Endothelial cell of umbilical vein (primary cell): ENCODE measurements around the gene MYOM3. TPM values are rescaled to one million over a fixed set of nuclear protein-coding genes. Genes with fewer than 3 reads are reported as not detected.

Experiments used
- BruUV-seq: library from RNA; stranded (reverse); fragments of 400-500 nt; replicated peaks from 2 replicates; lab custom pipeline; 2021; lab: Mats Ljungman, UMichigan
- CTCF ChIA-PET: fragments of 300-600, 350-600 bp; sonication (Branson Sonifier 250); formaldehyde crosslinking; loops from one replicate; lab custom pipeline; 2021; ENCODE audit warnings: antibody characterized with exemption, inconsistent platforms; lab: Charles Lee
- POLR2A ChIA-PET: fragments of 300-600, 350-600 bp; sonication (Branson Sonifier 250); formaldehyde crosslinking; loops from one replicate; lab custom pipeline; 2021; ENCODE audit warnings: antibody characterized with exemption, inconsistent platforms; lab: Charles Lee
- DNase-seq: peaks from one replicate; pipeline ENCODE4 v3.0.0-alpha.2; 2011; ENCODE audit warnings: low read depth, low spot score
- FAIRE-seq: peaks from 2 replicates; lab custom pipeline; 2011; peaks lifted over from hg19 to GRCh38; lab: Jason Lieb, UNC
- H2AFZ ChIP-seq: 2 replicates; pipeline ENCODE4 v1.6.0; 2012; ENCODE audit warnings: low read depth, low read length, control low read depth, inconsistent platforms
- H3K27ac ChIP-seq: 2 replicates; pipeline ENCODE4 v1.5.1; 2011; ENCODE audit warnings: low read depth, mild to moderate bottlenecking, control low read depth, low read length, moderate library complexity; ENCODE audit not compliant: insufficient read depth
- H3K27me3 ChIP-seq, 2 experiments: 2 replicates each; pipeline versions ENCODE4 v1.6.0 to v1.6.1; 2011; ENCODE audit warnings: low read length in 2 of 2, mixed read lengths in 1 of 2; ENCODE audit not compliant: control insufficient read depth in 2 of 2, insufficient read depth in 2 of 2
- H3K36me3 ChIP-seq, 2 experiments: 2 replicates in 1 of 2; 3 replicates in 1 of 2; pipeline ENCODE4 v1.5.1; 2011; ENCODE audit warnings: low read length in 2 of 2, mild to moderate bottlenecking in 1 of 2, moderate library complexity in 1 of 2; ENCODE audit not compliant: control insufficient read depth in 2 of 2, insufficient read depth in 2 of 2; ENCODE audit errors: extremely low read depth in 1 of 2
- H3K4me1 ChIP-seq: 3 replicates; pipeline ENCODE4 v1.5.1; 2011; ENCODE audit warnings: mild to moderate bottlenecking, low read length; ENCODE audit not compliant: control insufficient read depth, insufficient read depth; ENCODE audit errors: extremely low read depth
- H3K4me2 ChIP-seq: 2 replicates; pipeline ENCODE4 v1.6.1; 2011; ENCODE audit warnings: low read length, control low read depth, mixed read lengths; ENCODE audit not compliant: insufficient read depth
- H3K4me3 ChIP-seq, 3 experiments: fragments of 200-600 bp in 1 of 3; sonication (generic), shearing (Covaris generic) in 1 of 3; replicated peaks in 1 of 3; 2 replicates each; pipeline ENCODE4 v1.5.1; 2011 to 2016; ENCODE audit warnings: control low read depth in 3 of 3, low read length in 3 of 3, mild to moderate bottlenecking in 2 of 3, inconsistent platforms in 1 of 3, low read depth in 1 of 3, moderate library complexity in 1 of 3; ENCODE audit not compliant: insufficient read depth in 1 of 3
- H3K79me2 ChIP-seq: 2 replicates; pipeline ENCODE4 v1.6.0; 2012; ENCODE audit warnings: low read length, inconsistent platforms; ENCODE audit not compliant: control insufficient read depth, insufficient read depth
- H3K9ac ChIP-seq: replicated peaks from 2 replicates; pipeline ENCODE3; 2011; ENCODE audit warnings: low read length, control low read depth; ENCODE audit not compliant: insufficient read depth; ENCODE audit errors: extremely low read depth
- H3K9me1 ChIP-seq: replicated peaks from 3 replicates; pipeline ENCODE4 v1.6.0; 2011; ENCODE audit warnings: mild to moderate bottlenecking, low read length; ENCODE audit not compliant: control insufficient read depth, insufficient read depth; ENCODE audit errors: extremely low read depth
- H3K9me3 ChIP-seq: replicated peaks from 2 replicates; pipeline ENCODE4 v1.5.1; 2012; ENCODE audit warnings: low read length, inconsistent platforms; ENCODE audit not compliant: control insufficient read depth, insufficient read depth
- H4K20me1 ChIP-seq: replicated peaks from 2 replicates; pipeline ENCODE3; 2011; ENCODE audit warnings: mild to moderate bottlenecking, low read length; ENCODE audit not compliant: control insufficient read depth, insufficient read depth; ENCODE audit errors: extremely low read depth
- CTCF ChIP-seq, 2 donors: IDR thresholded peaks; 1 replicate in 1 of 2; 2 replicates in 1 of 2; pipeline ENCODE4 v1.5.1; 2011; ENCODE audit warnings: low read length in 2 of 2, mild to moderate bottlenecking in 2 of 2, moderate library complexity in 2 of 2, control low read depth in 1 of 2, inconsistent platforms in 1 of 2, low read depth in 1 of 2; ENCODE audit not compliant: insufficient read depth in 1 of 2; ENCODE audit errors: extremely low read depth in 1 of 2
- EZH2 ChIP-seq: IDR thresholded peaks from 2 replicates; pipeline ENCODE4 v1.6.1; 2012; ENCODE audit warnings: borderline replicate concordance, low read depth, mild to moderate bottlenecking, moderate library complexity, low read length, inconsistent platforms; ENCODE audit not compliant: severe bottlenecking
- FOS ChIP-seq: IDR thresholded peaks from 2 replicates; pipeline ENCODE4 v1.6.1; 2011; ENCODE audit warnings: mild to moderate bottlenecking, low read length, moderate library complexity, borderline replicate concordance; ENCODE audit not compliant: insufficient read depth
- GATA2 ChIP-seq: IDR thresholded peaks from 2 replicates; pipeline ENCODE4 v1.7.0; 2011; ENCODE audit warnings: low read depth, mild to moderate bottlenecking, moderate library complexity, mixed read lengths, low read length; ENCODE audit not compliant: insufficient read length, insufficient read depth
- JUN ChIP-seq: IDR thresholded peaks from 2 replicates; pipeline ENCODE4 v1.6.1; 2011; ENCODE audit warnings: borderline replicate concordance, low read depth; ENCODE audit not compliant: insufficient read length, insufficient read depth
- MAX ChIP-seq: IDR thresholded peaks from 2 replicates; pipeline ENCODE4 v1.6.1; 2011; ENCODE audit not compliant: insufficient read depth, insufficient read length
- MYC ChIP-seq: IDR thresholded peaks from one replicate; pipeline ENCODE4 v1.6.1; 2011; ENCODE audit warnings: mild to moderate bottlenecking, low read depth, low read length
- POLR2A ChIP-seq: IDR thresholded peaks from 2 replicates; pipeline ENCODE4 v1.6.1; 2012; ENCODE audit warnings: low read depth, mild to moderate bottlenecking, control low read depth, low read length
- POLR2AphosphoS5 ChIP-seq: IDR thresholded peaks from 2 replicates; pipeline ENCODE4 v1.6.1; 2012; ENCODE audit warnings: low read depth, mild to moderate bottlenecking, control low read depth, low read length, moderate library complexity; ENCODE audit not compliant: insufficient read depth
- dilution Hi-C: fragments of 300-500 bp; cut with MboI; formaldehyde crosslinking; loops from one replicate; pipeline ENCODE4 v1.15.0; 2019; ENCODE audit warnings: low sequenced_read_pairs; ENCODE audit not compliant: extremely low pct_ligation_motif_present
- intact Hi-C: fragments of 100-400 bp; cut with micrococcal nuclease; formaldehyde crosslinking; loops from one replicate; pipeline ENCODE4 v1.10.0; 2022
- polyA plus RNA-seq, 4 experiments: library from polyadenylated mRNA; depleted of rRNA in 3 of 4; stranded (reverse) in 3 of 4; unstranded in 1 of 4; fragments of >200 nt; gene quantifications; 2 replicates each; pipeline versions ENCODE4 v1.2.1 to v1.2.3, GENCODE V29; 2011 to 2012; ENCODE audit warnings: missing spikeins in 1 of 4
- total RNA-seq: library from RNA; stranded (reverse); gene quantifications from 2 replicates; pipeline ENCODE4 v1.2.3, GENCODE V29; 2021

MYOM3 gene
- total and polyA plus RNA-seq, 2 donors (not counting 3 experiments of a cell fraction or from before 2014, with no cell fraction given), result 0.11 to 0.40 TPM

- peaks cover 0 to 2% of the 10 kb centered on the region in 2 experiments for H3K27me3 ChIP-seq
- dilution Hi-C loops, result no loop called here
- no peaks in the 10 kb centered on the region for H3K79me2 ChIP-seq
- no peaks in the 10 kb centered on the region for H3K36me3 ChIP-seq
- FAIRE-seq (no peak), DNase-seq (no peak)
- no peaks in the 10 kb centered on the region for H4K20me1 ChIP-seq
- no peak overlapping the region for H3K4me3 ChIP-seq
- no peaks in the 10 kb centered on the region for H3K4me1 ChIP-seq
- ChIA-PET POLR2A (no interaction called here), CTCF (no interaction called here)
- no peaks in the 10 kb centered on the region for H3K9me1 ChIP-seq
- H3K4me2 ChIP-seq, result no peak overlapping the region
- TF ChIP-seq JUN (no peak), POLR2AphosphoS5 (no peak), GATA2 (no peak), MYC (no peak), POLR2A (no peak), EZH2 (no peak), FOS (no peak), CTCF (IDR thresholded peaks at IDR 0.05; ENCODE audit: extremely low read depth in 1 of 2, insufficient read depth in 1 of 2, low read depth in 1 of 2, low read length in 2 of 2) (no peak), MAX (no peak)
- intact Hi-C loops, result no loop called here
- no peak overlapping the region for H2AFZ ChIP-seq
- H3K27ac ChIP-seq, result no peak overlapping the region
- no peak overlapping the region for H3K9ac ChIP-seq
- no peaks in the 10 kb centered on the region for H3K9me3 ChIP-seq
- BruUV-seq, result no TSS peak
Measured at GRCh38 chr1:24084050-24084449, 27.9 kb downstream of the MYOM3 start.
